ENCODE measurements around the gene GALK2. TPM values are rescaled to one million over a fixed set of nuclear protein-coding genes. Genes with fewer than 3 reads are reported as not detected.

The GALK2 gene
- total RNA-seq, 2 experiments from 2014 or later: 22.6 to 24.1 TPM

DNA sequence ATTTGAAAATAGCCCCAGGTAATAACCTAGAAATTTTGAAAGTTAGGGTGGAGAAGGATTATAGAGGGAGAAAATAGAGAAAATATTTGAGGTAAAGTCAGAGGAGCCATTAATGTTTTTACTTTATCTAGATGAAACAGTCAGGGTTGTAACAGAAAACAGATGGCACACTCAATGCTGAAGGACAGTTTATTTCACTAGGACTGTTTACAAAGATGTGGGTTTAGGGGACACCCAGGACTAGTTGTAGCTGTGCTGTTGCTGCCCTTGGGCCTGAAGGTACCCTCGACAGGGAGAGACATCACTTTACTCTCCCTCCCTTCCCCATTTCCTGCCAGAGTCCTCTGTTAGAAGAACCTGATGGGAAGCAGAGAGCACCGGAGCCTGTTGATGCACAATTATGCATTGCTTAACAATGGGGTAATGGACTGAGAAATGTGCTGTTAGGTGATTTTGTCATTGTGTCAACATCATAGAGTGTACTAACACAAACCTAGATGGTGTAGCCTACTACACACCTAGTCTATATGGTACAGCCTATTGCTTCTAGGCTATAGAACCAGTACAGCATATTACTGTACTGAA, 103.8 kb downstream of the GALK2 start:
- CTCF ChIA-PET: no interaction called here
- H3K36me3 Mint-ChIP-seq (ENCODE audit: low read depth): peaks cover 11% of the 10 kb centered on the region
- no peak overlapping the region for H3K4me3 Mint-ChIP-seq
- H3K27ac Mint-ChIP-seq: no peak overlapping the region
- peaks cover 8% of the 10 kb centered on the region for H3K4me1 Mint-ChIP-seq (ENCODE audit: low read depth)
- no peaks in the 10 kb centered on the region for H3K27me3 Mint-ChIP-seq (ENCODE audit: low read depth)
- no peak for DNase-seq
- no peaks in the 10 kb centered on the region for H3K9me3 Mint-ChIP-seq
- intact Hi-C loops (cut with micrococcal nuclease): no loop called here

DNA sequence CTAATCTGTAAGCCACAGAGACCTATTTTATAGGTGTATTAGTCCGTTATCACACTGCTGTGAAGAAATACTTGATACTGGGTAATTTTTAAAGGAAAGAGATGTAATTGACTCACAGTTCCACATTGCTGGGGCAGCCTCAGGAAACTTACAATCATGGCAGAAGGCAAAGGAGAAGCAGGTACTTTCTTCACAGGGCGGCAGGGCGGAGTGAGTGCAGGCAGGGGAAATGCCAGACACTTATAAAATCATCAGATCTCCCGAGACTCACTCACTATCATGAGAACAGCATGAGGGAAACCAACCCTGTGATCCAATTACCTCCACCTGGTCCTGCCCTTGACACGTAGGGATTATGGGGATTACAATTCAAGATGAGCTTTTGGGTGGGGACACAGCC, 108.7 kb downstream of the GALK2 start:
- no peak overlapping the region for H3K27ac Mint-ChIP-seq
- DNase-seq: no peak

DNA sequence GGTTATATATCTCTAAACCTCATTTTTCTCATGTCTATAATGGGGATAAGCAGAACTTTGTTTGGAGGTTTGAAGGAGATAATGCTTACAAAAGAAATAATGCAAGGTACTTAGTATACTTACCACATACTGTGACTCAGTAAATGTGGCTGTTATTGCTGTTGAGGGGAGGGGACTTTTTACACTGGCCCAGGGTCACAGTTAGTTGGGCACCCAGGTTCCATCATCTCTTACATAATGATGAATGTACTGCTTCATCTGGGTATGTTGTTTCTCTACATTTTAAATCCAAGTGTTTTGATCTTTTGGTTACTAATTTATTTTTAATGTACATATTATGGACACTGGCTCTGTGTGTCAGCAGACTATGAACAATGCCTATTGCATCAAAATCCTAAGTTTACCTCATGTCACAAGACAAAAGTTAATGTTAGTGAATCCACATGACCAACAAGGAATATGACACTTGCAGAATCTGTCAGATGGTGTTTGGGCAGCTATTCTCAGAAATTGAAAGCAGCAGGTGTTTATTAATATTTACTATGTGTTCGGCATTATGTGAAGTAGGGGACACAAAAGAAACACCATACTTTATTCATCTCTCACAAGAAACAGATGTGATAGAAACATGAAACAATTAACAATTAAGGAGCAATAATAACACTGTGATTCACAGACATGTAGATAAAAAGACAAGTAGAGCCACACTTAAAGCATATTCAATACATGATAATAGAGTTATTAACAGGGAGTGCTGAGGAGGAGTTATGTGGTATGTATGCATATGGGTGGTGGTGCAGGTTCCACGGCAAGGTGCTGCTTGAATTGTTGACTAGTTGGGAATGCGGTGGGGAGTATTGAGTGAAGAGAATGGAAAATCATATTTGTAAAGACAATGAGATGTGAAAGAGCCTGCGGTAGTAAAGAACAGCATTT, 109.7 kb downstream of the GALK2 start:
- Mint-ChIP-seq H3K27me3 (ENCODE audit: low read depth) (no peaks in the 10 kb centered on the region), H3K9me3 (no peaks in the 10 kb centered on the region), H3K4me1 (ENCODE audit: low read depth) (no peaks in the 10 kb centered on the region), H3K36me3 (ENCODE audit: low read depth) (peaks cover 41% of the 10 kb centered on the region), H3K4me3 (no peak overlapping the region), H3K27ac (no peak overlapping the region)
- no peak for DNase-seq
- intact Hi-C loops (cut with micrococcal nuclease): no loop called here
- CTCF ChIA-PET: no interaction called here

More for the DNA sequence above, 108.7 kb downstream of the GALK2 start:
- CTCF ChIA-PET: no interaction called here
- Mint-ChIP-seq H3K4me1 (ENCODE audit: low read depth) (no peaks in the 10 kb centered on the region), H3K9me3 (no peaks in the 10 kb centered on the region), H3K4me3 (no peak overlapping the region), H3K36me3 (ENCODE audit: low read depth) (peaks cover 34% of the 10 kb centered on the region), H3K27me3 (ENCODE audit: low read depth) (no peaks in the 10 kb centered on the region)
- intact Hi-C loops (cut with micrococcal nuclease): no loop called here

DNA sequence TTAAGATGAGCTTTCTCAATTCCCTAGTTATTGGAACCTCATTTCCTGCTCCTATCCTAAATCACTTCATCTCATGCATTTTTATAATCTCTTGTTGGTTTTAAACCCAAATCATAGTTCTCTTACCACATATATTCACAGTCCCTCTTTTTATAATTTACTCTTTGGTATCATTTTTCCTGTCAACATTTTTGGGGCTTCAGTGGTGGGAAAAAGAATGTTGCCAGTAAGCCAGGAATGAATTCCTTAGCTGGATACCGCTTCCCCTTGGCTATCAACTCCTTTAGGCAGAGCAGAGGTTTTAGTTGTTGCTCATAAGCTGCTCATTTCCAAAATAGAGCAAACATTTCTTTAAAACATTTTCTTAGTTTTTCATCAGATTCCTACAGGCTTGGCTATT, 112.3 kb downstream of the GALK2 start:
- Mint-ChIP-seq H3K27ac (no peak overlapping the region), H3K4me3 (no peak overlapping the region), H3K9me3 (no peaks in the 10 kb centered on the region), H3K27me3 (ENCODE audit: low read depth) (no peaks in the 10 kb centered on the region), H3K4me1 (ENCODE audit: low read depth) (peaks cover 15% of the 10 kb centered on the region), H3K36me3 (ENCODE audit: low read depth) (peaks cover 57% of the 10 kb centered on the region)
- CTCF ChIA-PET: no interaction called here
- no peak for DNase-seq
- intact Hi-C loops (cut with micrococcal nuclease): no loop called here

DNA sequence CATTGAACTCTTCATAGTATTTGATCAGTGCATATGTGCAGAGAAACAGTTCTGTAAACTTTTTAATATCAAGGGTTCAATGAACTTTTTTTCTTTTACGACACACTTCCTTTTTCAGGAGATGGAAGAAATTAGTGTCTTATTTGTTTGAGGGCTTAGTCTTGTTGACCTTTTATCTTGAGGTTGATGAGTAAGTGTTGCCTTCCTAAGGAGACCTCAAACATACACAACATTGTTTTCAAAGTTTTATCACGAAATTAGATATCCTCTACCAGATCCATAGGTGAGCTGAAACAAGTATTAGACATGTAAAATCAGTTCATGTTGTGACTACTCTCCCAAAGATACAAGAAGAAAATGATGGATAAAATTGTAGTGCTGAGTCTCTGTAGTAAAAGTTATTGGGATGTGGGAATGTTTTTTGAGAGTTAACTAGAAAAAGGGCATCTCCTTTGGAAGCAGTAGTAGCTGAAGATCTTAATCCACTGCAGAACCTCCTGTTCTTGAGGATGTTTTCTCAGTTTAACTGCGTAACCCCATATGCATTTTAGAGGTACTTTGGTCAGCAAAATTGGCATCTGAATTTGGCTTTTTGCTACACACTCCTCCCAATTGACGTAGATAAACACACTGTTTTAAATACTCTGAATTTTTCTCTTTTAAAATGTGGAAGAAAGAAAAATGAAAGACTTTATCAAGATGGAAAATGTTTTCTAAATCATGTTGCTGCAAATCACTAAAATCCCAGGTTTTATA, 116.8 kb downstream of the GALK2 start:
- Mint-ChIP-seq H3K9me3 (no peaks in the 10 kb centered on the region), H3K27ac (no peak overlapping the region), H3K4me1 (ENCODE audit: low read depth) (peaks cover 27% of the 10 kb centered on the region), H3K4me3 (no peak overlapping the region), H3K27me3 (ENCODE audit: low read depth) (no peaks in the 10 kb centered on the region), H3K36me3 (ENCODE audit: low read depth) (peaks cover 65% of the 10 kb centered on the region)
- CTCF ChIA-PET: no interaction called here
- intact Hi-C loops (cut with micrococcal nuclease): no loop called here
- DNase-seq: no peak

DNA sequence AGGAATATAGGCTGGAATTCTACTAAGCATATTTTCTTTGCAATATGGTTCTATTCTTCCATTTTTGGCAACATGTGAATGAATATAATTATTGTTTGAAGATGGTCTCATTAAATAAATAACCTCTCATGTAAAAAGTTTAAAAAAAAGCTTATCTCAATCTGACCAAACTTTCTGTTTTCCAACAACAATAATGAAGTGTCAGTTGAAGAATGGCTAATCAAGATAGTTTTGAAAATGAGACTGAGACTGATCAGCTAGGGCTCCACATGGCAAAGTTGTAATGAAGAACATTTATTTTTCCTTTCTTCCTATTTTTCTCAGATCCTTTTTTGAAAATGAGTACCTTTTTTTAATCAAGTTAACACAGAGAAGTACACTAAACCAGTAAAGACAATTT, 117.4 kb downstream of the GALK2 start:
- DNase-seq: no peak
- peaks cover 66% of the 10 kb centered on the region for H3K36me3 Mint-ChIP-seq (ENCODE audit: low read depth)
- no peaks in the 10 kb centered on the region for H3K27me3 Mint-ChIP-seq (ENCODE audit: low read depth)
- intact Hi-C loops (cut with micrococcal nuclease): no loop called here
- H3K27ac Mint-ChIP-seq: no peak overlapping the region
- H3K9me3 Mint-ChIP-seq: no peaks in the 10 kb centered on the region
- CTCF ChIA-PET: no interaction called here
- peaks cover 27% of the 10 kb centered on the region for H3K4me1 Mint-ChIP-seq (ENCODE audit: low read depth)
- no peak overlapping the region for H3K4me3 Mint-ChIP-seq

DNA sequence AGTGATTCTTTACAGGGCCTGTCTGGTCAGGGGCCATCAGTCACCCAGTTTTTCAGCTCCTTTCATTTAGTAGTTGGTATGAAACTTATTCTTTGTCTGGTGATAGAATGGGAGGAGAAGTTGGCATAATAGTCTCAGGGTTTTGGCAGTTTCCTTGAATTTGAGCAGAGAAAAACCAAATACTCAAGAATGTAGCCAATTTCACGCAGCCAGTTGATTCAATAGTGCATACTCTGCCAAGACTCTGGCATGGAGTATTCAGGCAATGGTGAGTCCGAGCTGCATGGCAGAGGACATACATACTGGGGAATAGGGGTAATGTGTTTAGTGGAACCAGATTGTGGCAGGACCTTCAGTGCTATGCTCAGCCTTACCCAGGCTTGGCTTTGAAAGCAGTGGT, 118.3 kb downstream of the GALK2 start:
- H3K27me3 Mint-ChIP-seq (ENCODE audit: low read depth): no peaks in the 10 kb centered on the region
- CTCF ChIA-PET: no interaction called here
- H3K4me1 Mint-ChIP-seq (ENCODE audit: low read depth): peaks cover 27% of the 10 kb centered on the region
- DNase-seq: no peak
- intact Hi-C loops (cut with micrococcal nuclease): no loop called here
- no peak overlapping the region for H3K27ac Mint-ChIP-seq
- no peak overlapping the region for H3K4me3 Mint-ChIP-seq
- H3K36me3 Mint-ChIP-seq (ENCODE audit: low read depth): peaks cover 66% of the 10 kb centered on the region
- no peaks in the 10 kb centered on the region for H3K9me3 Mint-ChIP-seq

DNA sequence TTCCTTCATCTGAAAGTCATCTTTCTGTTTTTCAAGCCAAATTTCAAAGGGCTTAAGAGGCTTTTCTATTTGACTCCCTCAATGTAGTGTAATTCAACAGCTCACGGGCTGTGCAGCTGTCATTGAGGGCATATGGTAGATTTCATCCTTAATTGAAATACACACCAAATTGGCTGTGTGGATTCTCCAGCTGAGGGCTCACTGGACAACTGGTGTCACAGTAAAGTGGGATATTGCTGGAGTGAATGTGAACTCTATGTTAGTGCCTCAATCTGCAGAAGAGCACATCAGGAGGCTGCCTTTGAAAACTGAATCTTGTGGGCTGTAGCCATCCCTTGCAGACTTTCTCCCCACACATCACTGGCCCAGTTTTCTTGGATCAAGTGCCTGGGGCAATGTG, 120.1 kb downstream of the GALK2 start:
- Mint-ChIP-seq H3K9me3 (no peaks in the 10 kb centered on the region), H3K27ac (no peak overlapping the region), H3K27me3 (ENCODE audit: low read depth) (no peaks in the 10 kb centered on the region), H3K36me3 (ENCODE audit: low read depth) (peaks cover 61% of the 10 kb centered on the region), H3K4me1 (ENCODE audit: low read depth) (peaks cover 27% of the 10 kb centered on the region), H3K4me3 (no peak overlapping the region)
- DNase-seq: no peak
- intact Hi-C loops (cut with micrococcal nuclease): no loop called here
- CTCF ChIA-PET: no interaction called here

DNA sequence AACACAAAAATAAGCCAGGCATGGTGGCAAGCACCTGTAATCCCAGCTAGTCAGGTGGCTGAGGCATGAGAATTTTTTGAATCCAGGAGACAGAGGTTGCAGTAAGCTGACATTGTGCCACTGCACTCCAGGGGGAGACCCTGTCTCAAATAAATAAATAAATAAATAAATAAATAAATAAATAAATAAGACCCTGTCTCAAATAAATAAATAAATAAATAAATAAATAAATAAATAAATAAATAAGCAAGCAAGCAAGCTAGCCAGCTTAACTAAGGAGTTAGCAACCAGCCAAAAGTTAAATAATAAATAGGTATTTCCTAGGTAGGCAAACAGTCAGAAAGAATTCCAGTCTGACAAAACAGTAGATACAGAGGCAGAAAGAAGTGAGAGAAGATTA, 123.9 kb downstream of the GALK2 start:
- Mint-ChIP-seq H3K27ac (no peak overlapping the region), H3K4me3 (no peak overlapping the region), H3K9me3 (no peaks in the 10 kb centered on the region), H3K27me3 (ENCODE audit: low read depth) (no peaks in the 10 kb centered on the region), H3K36me3 (ENCODE audit: low read depth) (peaks cover 67% of the 10 kb centered on the region), H3K4me1 (ENCODE audit: low read depth) (peaks cover 8% of the 10 kb centered on the region)
- intact Hi-C loops (cut with micrococcal nuclease): no loop called here
- CTCF ChIA-PET: no interaction called here
- no peak for DNase-seq

DNA sequence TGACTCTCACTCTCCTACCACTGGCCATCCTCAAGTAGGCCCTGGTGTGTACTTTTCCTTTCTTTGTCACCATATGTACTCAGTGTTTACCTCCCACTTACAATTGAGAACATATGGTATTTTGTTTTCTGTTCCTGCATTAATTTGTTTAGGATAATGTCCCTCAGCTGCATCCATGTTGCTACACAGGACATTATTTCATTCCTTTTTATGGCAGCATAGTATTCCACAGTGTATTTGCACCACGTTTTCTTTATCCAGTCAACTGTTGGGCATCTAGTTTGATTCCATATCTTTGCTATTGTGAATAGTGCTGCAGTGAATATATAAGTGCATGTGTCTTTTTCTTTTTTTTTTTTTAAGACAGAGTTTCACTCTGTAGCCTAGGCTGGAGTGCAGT, 126.2 kb downstream of the GALK2 start:
- CTCF ChIA-PET: interaction anchor here (0.5 kb wide), 1 partner anchor 832 kb away, joined by 4 read pairs; no protein-coding TSS in a partner anchor
- Mint-ChIP-seq H3K4me1 (ENCODE audit: low read depth) (peaks cover 10% of the 10 kb centered on the region), H3K9me3 (no peaks in the 10 kb centered on the region), H3K36me3 (ENCODE audit: low read depth) (peaks cover 66% of the 10 kb centered on the region), H3K27ac (no peak overlapping the region), H3K4me3 (no peak overlapping the region), H3K27me3 (ENCODE audit: low read depth) (no peaks in the 10 kb centered on the region)
- intact Hi-C loops (cut with micrococcal nuclease): no loop called here
- DNase-seq: no peak

DNA sequence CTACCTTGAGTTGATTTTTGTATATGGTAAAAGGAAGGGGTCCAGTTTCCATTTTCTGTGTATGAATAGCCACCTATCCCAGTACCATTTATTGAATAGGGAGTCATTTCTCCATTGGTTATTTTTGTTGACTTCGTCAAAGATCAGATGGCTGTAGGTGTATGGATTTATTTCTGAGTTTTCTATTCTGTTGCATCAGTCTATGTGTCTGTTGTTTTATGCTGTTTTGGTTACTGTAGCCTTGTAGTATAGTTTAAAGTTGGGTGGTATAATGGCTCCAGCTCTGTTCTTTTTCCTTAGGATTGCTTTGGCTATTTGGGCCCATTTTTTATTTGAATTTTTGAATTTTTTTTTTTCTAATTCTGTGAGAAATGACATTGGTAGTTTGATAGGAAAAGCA, 127.5 kb downstream of the GALK2 start:
- H3K27ac Mint-ChIP-seq: no peak overlapping the region

DNA sequence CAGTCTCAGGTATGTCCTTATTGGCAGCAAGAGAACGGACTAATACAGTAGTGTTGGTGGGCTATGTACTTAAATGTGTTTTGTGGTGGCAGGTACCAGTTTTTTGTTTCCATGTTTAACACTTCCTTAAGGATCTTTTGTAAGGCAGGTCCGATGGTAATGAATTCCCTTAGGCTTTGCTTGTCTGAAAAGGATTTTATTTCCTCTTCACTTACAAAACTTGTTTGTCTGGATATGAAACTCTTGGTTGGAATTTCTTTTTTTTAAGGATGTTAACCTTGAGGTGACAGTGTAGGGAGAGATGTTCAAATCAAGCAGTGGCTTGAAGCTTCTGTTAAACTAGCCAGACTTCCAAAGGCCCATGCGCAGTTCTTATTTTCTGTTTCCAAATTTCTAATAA, 130.8 kb downstream of the GALK2 start:
- no peak overlapping the region for H3K27ac Mint-ChIP-seq
- no peak overlapping the region for H3K4me3 Mint-ChIP-seq
- peaks cover 10% of the 10 kb centered on the region for H3K4me1 Mint-ChIP-seq (ENCODE audit: low read depth)
- H3K9me3 Mint-ChIP-seq: no peaks in the 10 kb centered on the region
- no peak for DNase-seq
- CTCF ChIA-PET: no interaction called here
- no peaks in the 10 kb centered on the region for H3K27me3 Mint-ChIP-seq (ENCODE audit: low read depth)
- peaks cover 60% of the 10 kb centered on the region for H3K36me3 Mint-ChIP-seq (ENCODE audit: low read depth)
- intact Hi-C loops (cut with micrococcal nuclease): no loop called here

More for the DNA sequence above, 127.5 kb downstream of the GALK2 start:
- no peak for DNase-seq
- H3K4me3 Mint-ChIP-seq: no peak overlapping the region
- H3K4me1 Mint-ChIP-seq (ENCODE audit: low read depth): peaks cover 10% of the 10 kb centered on the region
- CTCF ChIA-PET: no interaction called here
- intact Hi-C loops (cut with micrococcal nuclease): no loop called here
- H3K9me3 Mint-ChIP-seq: no peaks in the 10 kb centered on the region
- peaks cover 57% of the 10 kb centered on the region for H3K36me3 Mint-ChIP-seq (ENCODE audit: low read depth)
- no peaks in the 10 kb centered on the region for H3K27me3 Mint-ChIP-seq (ENCODE audit: low read depth)
